HG02840 (cell line): ENCODE measurements around the gene SUV39H2.
"Not testable (repeated sequence)": the region's sequence is repeated elsewhere in the genome, so short reads cannot be mapped to it uniquely, and the experiment has no call there.

ENCODE experiments used
- ATAC-seq: cut with Tn5 transposase; IDR thresholded peaks from one replicate; pipeline ENCODE4 v1.9.1; 2021; ENCODE audit warnings: mild to moderate bottlenecking, moderate library complexity, moderate number of reproducible peaks; ENCODE audit not compliant: unreplicated experiment, low FRiP score

SUV39H2 gene, protein sequence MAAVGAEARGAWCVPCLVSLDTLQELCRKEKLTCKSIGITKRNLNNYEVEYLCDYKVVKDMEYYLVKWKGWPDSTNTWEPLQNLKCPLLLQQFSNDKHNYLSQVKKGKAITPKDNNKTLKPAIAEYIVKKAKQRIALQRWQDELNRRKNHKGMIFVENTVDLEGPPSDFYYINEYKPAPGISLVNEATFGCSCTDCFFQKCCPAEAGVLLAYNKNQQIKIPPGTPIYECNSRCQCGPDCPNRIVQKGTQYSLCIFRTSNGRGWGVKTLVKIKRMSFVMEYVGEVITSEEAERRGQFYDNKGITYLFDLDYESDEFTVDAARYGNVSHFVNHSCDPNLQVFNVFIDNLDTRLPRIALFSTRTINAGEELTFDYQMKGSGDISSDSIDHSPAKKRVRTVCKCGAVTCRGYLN

GRCh38 chr10:14878266-14879123, at the start of gene SUV39H2:
Gene SUV39H2, plus strand, starts transcription at chr10:14878866. Its CDS starts 23 bp downstream, at chr10:14878889.
- ATAC-seq: peak; percentile 90

- no peak for ATAC-seq
Observed at GRCh38 chr10:14833106-14833505, 45.6 kb upstream of the SUV39H2 start.

GRCh38 chr10:14836208-14836607, 42.5 kb upstream of the SUV39H2 start:
- no peak for ATAC-seq

GRCh38 chr10:14837003-14837756, 41.5 kb upstream of the SUV39H2 start:
- ATAC-seq: no peak

- ATAC-seq: peak; percentile 96
Observed at GRCh38 chr10:14837757-14838581, 40.7 kb upstream of the SUV39H2 start, which contains the start of the genes CDNF, HSPA14 and MSANTD7. Gene CDNF, minus strand, starts transcription at chr10:14838037. Its CDS starts 91 bp downstream, at chr10:14837946. Gene HSPA14, plus strand, starts transcription at chr10:14838306. Its CDS starts 97 bp downstream, at chr10:14838403. Gene MSANTD7, plus strand, starts transcription at chr10:14838306. Its CDS starts 3,979 bp downstream, at chr10:14842285.

GRCh38 chr10:14838582-14839304, 39.9 kb upstream of the SUV39H2 start:
- ATAC-seq: peak; percentile 0

GRCh38 chr10:14839305-14839695, 39.4 kb upstream of the SUV39H2 start:
- no peak for ATAC-seq

DNA sequence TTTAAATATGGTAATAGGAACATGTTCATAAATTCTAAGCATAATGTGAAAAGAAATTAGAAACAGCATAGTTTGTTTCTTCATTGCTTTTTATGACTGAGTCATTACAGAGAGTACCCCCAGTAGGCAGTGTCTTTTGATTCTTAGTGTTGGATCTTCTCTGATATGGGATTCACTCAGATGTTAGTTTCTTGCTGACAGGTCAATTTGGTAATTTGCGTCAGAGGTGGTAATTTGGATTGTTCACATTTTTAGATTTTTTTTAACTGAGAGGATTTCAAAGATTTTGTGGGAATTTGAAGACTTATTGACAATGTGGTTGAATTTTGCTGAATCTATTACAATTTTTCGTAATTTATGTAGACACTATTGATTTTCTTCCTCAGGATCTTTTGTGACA, 38.5 kb upstream of the SUV39H2 start:
- ATAC-seq: no peak

- ATAC-seq: no peak
Observed at GRCh38 chr10:14843327-14843988, 35.2 kb upstream of the SUV39H2 start.

- no peak for ATAC-seq
Observed at GRCh38 chr10:14844948-14845347, 33.7 kb upstream of the SUV39H2 start.

- ATAC-seq: no peak
Observed at GRCh38 chr10:14852236-14852635, 26.4 kb upstream of the SUV39H2 start.

DNA sequence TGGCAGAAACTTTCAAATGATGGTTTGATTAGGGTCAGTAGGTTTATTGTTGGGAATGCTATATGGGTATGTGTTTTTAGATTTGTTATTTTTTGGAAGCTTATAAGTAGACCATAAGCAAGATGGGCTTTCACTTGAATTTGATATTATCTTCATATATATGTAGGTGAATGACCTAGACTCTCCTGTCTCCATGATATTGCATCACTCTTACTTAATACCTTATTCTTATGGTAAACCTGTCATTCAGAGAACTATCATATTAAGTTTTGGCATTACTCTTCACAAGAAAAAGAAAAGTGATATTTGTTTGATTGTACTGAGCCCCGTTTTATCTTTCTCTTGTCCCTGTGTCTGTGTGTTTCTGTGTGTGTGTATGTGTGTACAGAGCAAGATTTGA, 23.2 kb upstream of the SUV39H2 start:
- ATAC-seq: no peak

GRCh38 chr10:14858338-14858960, 20.2 kb upstream of the SUV39H2 start:
- ATAC-seq: no peak

GRCh38 chr10:14859043-14859442, 19.6 kb upstream of the SUV39H2 start:
- no peak for ATAC-seq

GRCh38 chr10:14859775-14860174, 18.9 kb upstream of the SUV39H2 start:
- no peak for ATAC-seq

DNA sequence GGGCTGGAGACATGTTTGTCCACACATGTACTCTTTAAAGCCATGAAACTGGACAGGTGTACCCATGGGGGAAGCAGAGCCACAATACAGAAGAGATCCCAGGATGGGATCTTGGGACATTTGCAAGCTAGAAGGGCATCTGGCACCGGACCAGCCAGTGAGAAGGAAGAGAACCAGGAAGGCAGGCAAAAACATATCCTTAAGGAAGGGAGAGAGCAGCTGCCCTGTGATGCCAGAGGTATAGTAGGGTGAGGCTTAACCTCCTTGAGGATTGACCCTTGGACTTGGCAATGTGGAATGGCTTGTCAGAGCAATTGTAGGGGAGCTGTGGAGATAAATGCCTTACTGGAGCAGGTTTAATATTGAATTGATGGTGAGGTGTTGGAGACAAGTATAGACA, 17.9 kb upstream of the SUV39H2 start:
- no peak for ATAC-seq

DNA sequence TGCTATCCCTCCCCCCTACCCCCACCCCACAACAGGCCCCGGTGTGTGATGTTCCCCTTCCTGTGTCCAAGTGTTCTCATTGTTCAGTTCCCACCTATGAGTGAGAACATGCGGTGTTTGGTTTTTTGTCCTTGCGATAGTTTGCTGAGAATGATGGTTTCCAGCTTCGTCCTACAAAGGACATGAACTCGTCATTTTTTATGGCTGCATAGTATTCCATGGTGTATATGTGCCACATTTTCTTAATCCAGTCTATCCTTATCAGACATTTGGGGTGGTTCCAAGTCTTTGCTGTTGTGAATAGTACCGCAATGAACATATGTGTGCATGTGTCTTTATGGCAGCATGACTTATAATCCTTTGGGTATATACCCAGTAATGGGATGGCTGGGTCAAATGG, 14.2 kb upstream of the SUV39H2 start:
- not testable (repeated sequence) for ATAC-seq

DNA sequence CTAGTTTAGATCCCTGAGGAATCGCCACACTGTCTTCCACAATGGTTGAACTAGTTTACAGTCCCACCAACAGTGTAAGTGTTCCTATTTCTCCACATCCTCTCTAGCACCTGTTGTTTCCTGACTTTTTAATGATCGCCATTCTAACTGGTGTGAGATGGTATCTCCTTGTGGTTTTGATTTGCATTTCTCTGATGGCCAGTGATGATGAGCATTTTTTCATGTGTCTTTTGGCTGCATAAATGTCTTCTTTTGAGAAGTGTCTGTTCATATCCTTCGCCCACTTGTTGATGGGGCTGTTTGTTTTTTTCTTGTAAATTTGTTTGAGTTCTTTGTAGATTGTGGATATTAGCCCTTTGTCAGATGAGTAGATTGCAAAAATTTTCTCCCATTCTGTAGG, 13.8 kb upstream of the SUV39H2 start:
- not testable (repeated sequence) for ATAC-seq
